Measurements from ENCODE around the gene FHOD1.

FHOD1 gene

GRCh38 chr16:67188798-67189197 is 58.5 kb downstream of the FHOD1 start:
- H3K27ac ChIP-seq (ENCODE audit: extremely low read depth, low read depth, low read length), result no peak overlapping the region
- no peak for TF ChIP-seq ZNF707 (tag by site-specific recombination; IDR thresholded peaks at IDR 0.05)
- no peak for TF ChIP-seq PBX3 (CRISPR knock-in tag; IDR thresholded peaks at IDR 0.05)
- TF ChIP-seq EGR2 (tag by site-specific recombination; IDR thresholded peaks at IDR 0.05; ENCODE audit: low read depth), result no peak
- no peak for TF ChIP-seq ZNF350 (tag by site-specific recombination; IDR thresholded peaks at IDR 0.05)
- no peak for TF ChIP-seq PATZ1 (tag by site-specific recombination; IDR thresholded peaks at IDR 0.05)
- TF ChIP-seq ZNF843 (tag by site-specific recombination; IDR thresholded peaks at IDR 0.05), result no peak
- TF ChIP-seq HIC1 (tag by site-specific recombination; IDR thresholded peaks at IDR 0.05), result no peak
- no peak for TF ChIP-seq ZFHX2 (tag by site-specific recombination; conservative IDR thresholded peaks at IDR 0.05)
- TF ChIP-seq ZNF214 (tag by site-specific recombination; IDR thresholded peaks at IDR 0.05; ENCODE audit: borderline replicate concordance), result no peak
- no peak for TF ChIP-seq REST (tag by site-specific recombination; IDR thresholded peaks at IDR 0.05)
- TF ChIP-seq ZNF654 (tag by site-specific recombination; IDR thresholded peaks at IDR 0.05; ENCODE audit: low read depth), result no peak
- TF ChIP-seq ZBTB10 (tag by site-specific recombination; IDR thresholded peaks at IDR 0.05), result no peak
- TF ChIP-seq ZNF639 (tag by site-specific recombination; IDR thresholded peaks at IDR 0.05), result no peak
- no peak for TF ChIP-seq TSHZ1 (tag by site-specific recombination; IDR thresholded peaks at IDR 0.05; ENCODE audit: borderline replicate concordance)
- POLR2A ChIA-PET, result interaction anchor here (1.2 kb wide), 1 partner anchor 10 kb away, joined by 3 read pairs; the partner anchor contains the start of gene ELMO3
- H3K36me3 ChIP-seq (ENCODE audit: control insufficient read depth in 2 of 2, insufficient read depth in 1 of 2, low read length in 2 of 2), result peaks cover 0 to 10% of the 10 kb centered on the region in 2 experiments; a peak in 2 of 3 replicates
- H3K4me1 ChIP-seq (ENCODE audit: control insufficient read depth, insufficient read depth, low read length), result peaks cover 7% of the 10 kb centered on the region
- CTCF ChIA-PET, result interaction anchor here (0.7 to 1.5 kb wide), 4 partner anchors 38 to 228 kb away, joined by 3 to 6 read pairs (median 4); partner anchors contain the start of genes CES3 and TMEM208
- no peaks in the 10 kb centered on the region for H3K9me3 ChIP-seq (ENCODE audit: control insufficient read depth, insufficient read depth, low read depth, low read length)
- no peak overlapping the region for H3K4me3 ChIP-seq (ENCODE audit: low read depth, low read length)

Measured in HEK293 (cell line).